CD4-positive, alpha-beta T cell (primary cell): ENCODE data around the gene RINL. TPM values are rescaled to one million over a fixed set of nuclear protein-coding genes. Genes with fewer than 3 reads are reported as not detected.

Experiments
- ATAC-seq: fragments of 200-7000 bp; cut with Tn5 transposase; one replicate; pipeline ENCODE4 v1.10.0; 2022; ENCODE audit warnings: mild to moderate bottlenecking; ENCODE audit not compliant: poor library complexity
- CTCF ChIA-PET: fragments of 350-600 bp; sonication (Branson Sonifier 250); formaldehyde crosslinking; loops from one replicate; lab custom pipeline; 2021; ENCODE audit warnings: antibody characterized with exemption, inconsistent platforms; lab: Charles Lee
- POLR2A ChIA-PET: fragments of 350-600 bp; sonication (Branson Sonifier 250); formaldehyde crosslinking; loops from one replicate; lab custom pipeline; 2021; ENCODE audit warnings: antibody characterized with exemption, inconsistent platforms; lab: Charles Lee
- DNase-seq, 14 experiments: peaks; one replicate each; pipeline ENCODE4 v3.0.0-alpha.2; 2013 to 2020; ENCODE audit warnings: mixed read lengths in 2 of 14
- H3K27ac ChIP-seq, 2 donors: one replicate each; pipeline versions ENCODE4 v1.5.1 to v1.7.0; 2013; ENCODE audit warnings: low read length in 2 of 2, low read depth in 1 of 2, mild to moderate bottlenecking in 1 of 2
- H3K27me3 ChIP-seq, 2 experiments: 1 replicate in 1 of 2; 2 replicates in 1 of 2; pipeline versions ENCODE4 v1.6.1 to v1.7.0; 2013; ENCODE audit warnings: low read length in 2 of 2, control low read depth in 1 of 2, mild to moderate bottlenecking in 1 of 2, moderate library complexity in 1 of 2; ENCODE audit not compliant: insufficient read depth in 2 of 2, control insufficient read depth in 1 of 2
- H3K36me3 ChIP-seq: one replicate; pipeline ENCODE4 v1.6.1; 2013; ENCODE audit warnings: low read length, control low read depth; ENCODE audit not compliant: insufficient read depth
- H3K4me1 ChIP-seq: one replicate; pipeline ENCODE4 v1.6.1; 2013; ENCODE audit warnings: low read length, control low read depth; ENCODE audit not compliant: insufficient read depth
- H3K4me3 ChIP-seq: one replicate; pipeline ENCODE4 v1.5.1; 2013; ENCODE audit warnings: mild to moderate bottlenecking, low read length, moderate library complexity
- H3K9me3 ChIP-seq, 2 experiments: 1 replicate in 1 of 2; 2 replicates in 1 of 2; pipeline versions ENCODE4 v1.6.1 to v1.7.0; 2013; ENCODE audit warnings: low read length in 2 of 2, mild to moderate bottlenecking in 2 of 2, control low read depth in 1 of 2, moderate library complexity in 1 of 2; ENCODE audit not compliant: control insufficient read depth in 1 of 2, insufficient read depth in 1 of 2
- H3K27ac Mint-ChIP-seq: one replicate; pipeline ENCODE4 v1.8.0; 2020; ENCODE audit warnings: mixed read lengths
- H3K27me3 Mint-ChIP-seq: one replicate; pipeline ENCODE4 v1.8.0; 2021; ENCODE audit warnings: mixed read lengths
- H3K36me3 Mint-ChIP-seq: one replicate; pipeline ENCODE4 v1.8.0; 2021; ENCODE audit warnings: low read depth, mixed read lengths
- H3K4me1 Mint-ChIP-seq: one replicate; pipeline ENCODE4 v1.8.0; 2021; ENCODE audit warnings: low read depth, mixed read lengths
- H3K4me3 Mint-ChIP-seq: one replicate; pipeline ENCODE4 v1.8.0; 2020; ENCODE audit warnings: mild to moderate bottlenecking, mixed read lengths
- H3K9me3 Mint-ChIP-seq: one replicate; pipeline ENCODE4 v1.8.0; 2020; ENCODE audit warnings: mixed read lengths
- intact Hi-C, 2 experiments: fragments of 100-400 bp; cut with DNase I in 1 of 2; cut with micrococcal nuclease in 1 of 2; formaldehyde crosslinking; loops; one replicate each; pipeline versions ENCODE4 v1.15.1 to v1.9.0; 2023 to 2025; cut with DNase I, micrococcal nuclease
- total RNA-seq, 174 experiments: library from RNA in 2 of 174; stranded (reverse) in 2 of 174; gene quantifications; one replicate each; pipeline ENCODE4 v1.2.3 and lab custom pipeline; 2021 to 2026
- TF ChIP-seq, protein P1 (sequence below): fragments of 200-600 bp; IDR thresholded peaks from one replicate; pipeline ENCODE4 v1.8.0; 2022; ENCODE audit warnings: antibody characterized with exemption, mild to moderate bottlenecking

The RINL gene
- total RNA-seq, 2 experiments from 2014 or later: 19.5 to 21.3 TPM

DNA sequence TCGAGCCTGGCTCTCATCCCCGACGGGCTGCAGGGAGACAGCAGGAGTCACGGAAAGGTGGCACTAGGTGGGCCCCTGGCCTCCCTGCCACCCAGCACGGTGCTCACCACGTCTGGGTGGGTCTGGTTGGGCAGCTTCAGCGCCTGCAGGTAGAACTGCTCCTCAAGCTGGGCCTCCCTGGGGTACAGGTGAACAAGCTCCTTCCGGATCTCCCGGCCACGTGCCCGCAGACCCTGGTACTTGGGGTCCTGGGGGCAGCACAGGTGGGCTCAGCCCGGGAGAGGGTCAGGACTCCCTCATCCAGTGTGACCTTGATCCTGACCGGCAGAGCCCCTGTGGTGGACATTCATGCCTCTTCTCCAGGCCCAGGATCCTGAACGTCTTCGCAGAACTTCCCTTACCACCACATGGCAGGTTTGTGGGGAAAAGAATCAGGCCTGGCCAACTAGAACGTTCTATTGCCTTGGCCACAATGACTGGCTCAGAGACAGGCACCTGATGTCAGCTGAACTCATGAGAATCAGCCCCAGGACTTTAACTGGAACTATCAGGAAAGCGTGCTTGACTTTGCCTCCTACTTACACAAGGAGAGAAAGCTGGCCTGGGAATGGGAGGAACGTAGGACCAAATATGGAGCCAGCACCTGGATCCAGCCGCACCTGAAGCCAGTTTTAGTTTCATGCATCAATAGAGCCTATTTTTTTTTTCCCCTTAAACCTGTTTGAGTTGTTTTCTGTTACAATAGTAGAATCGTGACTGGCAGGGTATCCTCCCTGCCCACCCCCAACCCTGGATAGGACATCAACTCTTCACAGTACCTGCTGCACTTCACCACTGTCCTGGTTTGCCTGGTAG, 43.6 kb upstream of the RINL start:
- Histone ChIP-seq H3K9me3 (no peaks in the 10 kb centered on the region), H3K36me3 (peaks cover 19% of the 10 kb centered on the region), H3K27ac (no peak overlapping the region), H3K4me1 (peaks cover 3% of the 10 kb centered on the region), H3K27me3 (no peaks in the 10 kb centered on the region), H3K4me3 (no peak overlapping the region)
- peaks cover 27% of the 10 kb centered on the region for H3K36me3 Mint-ChIP-seq
- intact Hi-C loops: no loop called here
- POLR2A ChIA-PET: no interaction called here
- H3K4me1 Mint-ChIP-seq: no peaks in the 10 kb centered on the region
- TF ChIP-seq, protein P1, sequence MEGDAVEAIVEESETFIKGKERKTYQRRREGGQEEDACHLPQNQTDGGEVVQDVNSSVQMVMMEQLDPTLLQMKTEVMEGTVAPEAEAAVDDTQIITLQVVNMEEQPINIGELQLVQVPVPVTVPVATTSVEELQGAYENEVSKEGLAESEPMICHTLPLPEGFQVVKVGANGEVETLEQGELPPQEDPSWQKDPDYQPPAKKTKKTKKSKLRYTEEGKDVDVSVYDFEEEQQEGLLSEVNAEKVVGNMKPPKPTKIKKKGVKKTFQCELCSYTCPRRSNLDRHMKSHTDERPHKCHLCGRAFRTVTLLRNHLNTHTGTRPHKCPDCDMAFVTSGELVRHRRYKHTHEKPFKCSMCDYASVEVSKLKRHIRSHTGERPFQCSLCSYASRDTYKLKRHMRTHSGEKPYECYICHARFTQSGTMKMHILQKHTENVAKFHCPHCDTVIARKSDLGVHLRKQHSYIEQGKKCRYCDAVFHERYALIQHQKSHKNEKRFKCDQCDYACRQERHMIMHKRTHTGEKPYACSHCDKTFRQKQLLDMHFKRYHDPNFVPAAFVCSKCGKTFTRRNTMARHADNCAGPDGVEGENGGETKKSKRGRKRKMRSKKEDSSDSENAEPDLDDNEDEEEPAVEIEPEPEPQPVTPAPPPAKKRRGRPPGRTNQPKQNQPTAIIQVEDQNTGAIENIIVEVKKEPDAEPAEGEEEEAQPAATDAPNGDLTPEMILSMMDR: no peak
- ATAC-seq: no peak
- H3K4me3 Mint-ChIP-seq: no peak overlapping the region
- H3K9me3 Mint-ChIP-seq: no peaks in the 10 kb centered on the region
- no peaks in the 10 kb centered on the region for H3K27me3 Mint-ChIP-seq
- CTCF ChIA-PET: no interaction called here
- no peak for DNase-seq
- no peak overlapping the region for H3K27ac Mint-ChIP-seq

DNA sequence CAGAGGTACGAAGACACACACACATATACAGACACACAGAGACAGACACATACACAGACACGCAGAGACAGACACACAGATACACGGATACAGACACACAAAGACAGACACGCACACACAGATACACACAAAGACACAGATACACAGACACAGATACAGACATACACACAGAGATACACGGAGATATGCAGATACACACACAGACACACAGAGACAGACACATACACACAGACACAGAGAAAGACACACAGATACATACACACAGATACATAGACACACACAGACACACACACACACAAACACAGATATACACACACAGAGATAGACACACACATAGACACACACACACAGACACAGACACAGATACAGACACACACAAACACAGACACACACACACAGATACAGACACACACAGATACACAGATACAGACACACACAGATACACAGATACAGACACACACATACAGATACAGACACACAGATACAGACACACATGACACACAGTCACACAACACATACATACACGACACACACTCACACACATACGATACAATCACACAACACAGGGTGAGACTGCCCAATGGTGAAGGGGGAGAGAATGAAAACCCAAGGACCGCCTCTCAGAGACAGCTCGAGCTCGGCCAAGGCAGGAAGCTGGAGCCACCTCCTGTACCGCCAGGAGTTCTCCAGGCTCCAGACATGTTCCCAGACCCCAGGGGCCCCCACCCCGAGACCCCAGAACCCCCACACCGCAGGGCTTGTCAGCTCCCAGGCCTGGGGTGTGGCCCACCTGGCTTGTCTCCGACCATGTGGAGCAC, 42.7 kb upstream of the RINL start:
- CTCF ChIA-PET: no interaction called here

DNA sequence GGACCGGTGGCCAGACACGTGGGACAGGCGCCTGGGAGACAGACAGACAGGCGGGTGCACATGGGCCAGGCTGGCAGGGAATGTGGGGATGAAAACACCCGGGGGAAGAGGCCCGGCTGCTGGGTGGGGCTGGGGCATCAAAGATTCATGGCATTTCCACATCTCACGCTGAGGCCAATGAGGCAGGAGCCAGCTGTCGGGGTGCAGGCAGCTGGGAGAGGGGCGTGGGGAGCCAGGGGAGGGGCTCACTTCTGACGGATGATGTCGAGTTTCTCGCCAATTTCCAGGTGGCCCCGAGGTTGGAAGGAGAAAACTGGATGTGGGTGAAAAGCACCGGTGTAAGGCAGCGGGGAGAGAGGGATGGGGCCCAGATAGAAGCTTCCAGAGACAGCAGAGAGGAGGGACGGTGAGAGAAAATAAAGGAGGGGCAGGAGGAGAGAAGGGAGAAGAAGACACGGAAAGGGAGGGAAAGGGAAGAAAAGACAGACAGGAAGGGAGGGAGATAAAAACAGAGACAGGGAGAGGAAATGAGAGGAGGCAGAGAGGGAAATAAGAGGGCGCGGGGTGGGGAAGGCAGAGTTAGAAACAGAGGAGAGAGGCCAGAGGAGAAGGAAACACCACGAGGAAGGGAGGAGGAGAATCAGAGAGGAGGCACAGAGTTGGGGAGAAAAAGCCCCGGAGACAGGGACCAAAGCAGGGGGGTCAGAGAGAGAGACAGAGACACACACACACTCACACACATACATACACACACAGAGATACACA, 41.9 kb upstream of the RINL start:
- DNase-seq (no peak), ATAC-seq (no peak)
- Histone ChIP-seq H3K27me3 (no peaks in the 10 kb centered on the region), H3K4me1 (peaks cover 3% of the 10 kb centered on the region), H3K4me3 (no peak overlapping the region), H3K9me3 (no peaks in the 10 kb centered on the region), H3K27ac (no peak overlapping the region), H3K36me3 (peaks cover 23% of the 10 kb centered on the region)
- no peaks in the 10 kb centered on the region for H3K9me3 Mint-ChIP-seq
- CTCF ChIA-PET: no interaction called here
- H3K27ac Mint-ChIP-seq: no peak overlapping the region
- peaks cover 23% of the 10 kb centered on the region for H3K36me3 Mint-ChIP-seq
- POLR2A ChIA-PET: interaction anchor here (1.1 kb wide), 1 partner anchor 20 kb away, joined by 4 read pairs; no protein-coding TSS in a partner anchor
- no peak overlapping the region for H3K4me3 Mint-ChIP-seq
- TF ChIP-seq, protein P1: no peak
- no peaks in the 10 kb centered on the region for H3K4me1 Mint-ChIP-seq
- intact Hi-C loops: no loop called here
- no peaks in the 10 kb centered on the region for H3K27me3 Mint-ChIP-seq

More for the DNA sequence above, 42.7 kb upstream of the RINL start:
- no peaks in the 10 kb centered on the region for H3K9me3 ChIP-seq
- no peak for DNase-seq
- H3K27ac ChIP-seq: no peak overlapping the region
- intact Hi-C loops: no loop called here
- POLR2A ChIA-PET: no interaction called here
- H3K9me3 Mint-ChIP-seq: no peaks in the 10 kb centered on the region
- H3K4me1 ChIP-seq: peaks cover 3% of the 10 kb centered on the region
- no peak overlapping the region for H3K4me3 ChIP-seq
- H3K4me3 Mint-ChIP-seq: no peak overlapping the region
- H3K36me3 ChIP-seq: peaks cover 19% of the 10 kb centered on the region
- no peak overlapping the region for H3K27ac Mint-ChIP-seq
- no peaks in the 10 kb centered on the region for H3K27me3 ChIP-seq
- peaks cover 23% of the 10 kb centered on the region for H3K36me3 Mint-ChIP-seq
- no peaks in the 10 kb centered on the region for H3K27me3 Mint-ChIP-seq
- H3K4me1 Mint-ChIP-seq: no peaks in the 10 kb centered on the region
- no peak for ATAC-seq
- TF ChIP-seq, protein P1: no peak
